PC-9 (cell line): ENCODE measurements around the gene SMPDL3B. TPM values are rescaled to one million over a fixed set of nuclear protein-coding genes. Genes with fewer than 3 reads are reported as not detected.
A peak's percentile ranks its signal among the peaks of the same experiment; 100 is the strongest.

Experiments
- BruUV-seq: library from RNA; stranded (reverse); fragments of 400-500 nt; replicated peaks from 2 replicates; lab custom pipeline; 2021; lab: Mats Ljungman, UMichigan
- CTCF ChIA-PET: fragments of 300-600 bp; sonication (Branson Sonifier 250); formaldehyde crosslinking; loops from one replicate; lab custom pipeline; 2022; ENCODE audit warnings: antibody characterized with exemption; lab: Charles Lee
- POLR2A ChIA-PET: fragments of 300-600 bp; sonication (Branson Sonifier 250); formaldehyde crosslinking; loops from one replicate; lab custom pipeline; 2022; ENCODE audit warnings: antibody characterized with exemption; ENCODE audit not compliant: unreplicated experiment; lab: Charles Lee
- DNase-seq, 2 experiments: peaks; one replicate each; pipeline versions ENCODE4 v3.0.0 to v3.0.0-alpha.2; 2015 to 2022; ENCODE audit warnings: mixed read lengths in 1 of 2
- H2AFZ ChIP-seq: fragments of 200-600 bp; sonication (generic); 2 replicates; pipeline ENCODE4 v1.8.1; 2017; ENCODE audit warnings: antibody characterized with exemption
- H3F3A ChIP-seq: fragments of 200-600 bp; sonication (generic); 2 replicates; pipeline ENCODE4 v1.8.1; 2017; ENCODE audit warnings: antibody characterized with exemption, mild to moderate bottlenecking, low read depth; ENCODE audit not compliant: insufficient read depth
- H3K27ac ChIP-seq: fragments of 200-600 bp; sonication (generic); 2 replicates; pipeline ENCODE4 v1.6.1; 2016; ENCODE audit warnings: mixed run types
- H3K27me3 ChIP-seq: fragments of 200-600 bp; sonication (generic); 2 replicates; pipeline ENCODE4 v1.6.1; 2016; ENCODE audit warnings: low read depth, mixed run types; ENCODE audit not compliant: insufficient read depth
- H3K36me3 ChIP-seq: fragments of 200-600 bp; sonication (generic); 2 replicates; pipeline ENCODE4 v1.6.1; 2016; ENCODE audit warnings: low read depth, mixed run types
- H3K4me1 ChIP-seq: fragments of 200-600 bp; sonication (generic); replicated peaks from 2 replicates; pipeline ENCODE4 v1.6.1; 2016; ENCODE audit warnings: mixed run types; ENCODE audit not compliant: insufficient read depth
- H3K4me2 ChIP-seq: fragments of 200-600 bp; sonication (generic); 2 replicates; pipeline ENCODE4 v1.6.1; 2017; ENCODE audit warnings: mixed run types
- H3K4me3 ChIP-seq: fragments of 200-600 bp; sonication (generic); 2 replicates; pipeline ENCODE4 v1.6.1; 2016; ENCODE audit warnings: mixed run types
- H3K79me2 ChIP-seq: fragments of 200-600 bp; sonication (generic); 2 replicates; pipeline ENCODE4 v1.6.1; 2017; ENCODE audit warnings: low read depth, mixed run types
- H3K9me2 ChIP-seq: fragments of 200-600 bp; sonication (generic); 2 replicates; pipeline ENCODE4 v1.8.1; 2017; ENCODE audit warnings: mild to moderate bottlenecking; ENCODE audit not compliant: insufficient read depth
- H3K9me3 ChIP-seq: fragments of 200-600 bp; sonication (generic); 2 replicates; pipeline ENCODE4 v1.8.1; 2016; ENCODE audit warnings: low read depth; ENCODE audit not compliant: insufficient read depth
- H4K20me1 ChIP-seq: fragments of 200-600 bp; sonication (generic); 2 replicates; pipeline ENCODE4 v1.8.1; 2017; ENCODE audit not compliant: insufficient read depth
- CTCF ChIP-seq: fragments of 200-600 bp; sonication (generic); conservative IDR thresholded peaks from 2 replicates; pipeline ENCODE4 v1.6.1; 2017; ENCODE audit warnings: mixed run types, antibody characterized with exemption, mild to moderate bottlenecking, moderate library complexity
- EZH2 ChIP-seq: fragments of 200-600 bp; sonication (generic); IDR thresholded peaks from 2 replicates; pipeline ENCODE4 v1.8.0; 2017; ENCODE audit warnings: antibody characterized with exemption, low read depth
- intact Hi-C: fragments of 100-400 bp; cut with micrococcal nuclease; formaldehyde crosslinking; loops from one replicate; pipeline ENCODE4 v1.10.0; 2022; ENCODE audit not compliant: unreplicated experiment
- total RNA-seq: library from RNA; stranded (reverse); gene quantifications from 2 replicates; pipeline ENCODE4 v1.2.3, GENCODE V29; 2021

SMPDL3B gene
- total RNA-seq, 1 experiment from 2014 or later: 26.5 TPM

GRCh38 chr1:27973771-27974416 lies 39.1 kb downstream of the SMPDL3B start:
- POLR2A ChIA-PET: interaction anchor here (0.6 kb wide), 1 partner anchor 710 kb away, joined by 9 read pairs; no protein-coding TSS in a partner anchor
- Histone ChIP-seq H4K20me1 (no peaks in the 10 kb centered on the region), H3K4me2 (no peak overlapping the region), H3K4me3 (no peak overlapping the region), H3K4me1 (peaks cover 3% of the 10 kb centered on the region; the same call in 1 of the 2 replicates), H3K79me2 (no peaks in the 10 kb centered on the region), H3F3A (peaks cover 6% of the 10 kb centered on the region), H3K27me3 (no peaks in the 10 kb centered on the region), H3K27ac (no peak overlapping the region), H3K9me3 (no peaks in the 10 kb centered on the region), H3K9me2 (no peaks in the 10 kb centered on the region), H2AFZ (no peak overlapping the region), H3K36me3 (no peaks in the 10 kb centered on the region)
- BruUV-seq: no TSS peak
- CTCF ChIA-PET: interaction anchor here (0.7 kb wide), 1 partner anchor 305 kb away, joined by 13 read pairs; no protein-coding TSS in a partner anchor
- TF ChIP-seq EZH2 (no peak), CTCF (no peak)
- intact Hi-C loops: loop anchor here (10.0 kb wide), 1 partner anchor 309 kb away; no protein-coding TSS in a partner anchor
- no peak for DNase-seq

DNA sequence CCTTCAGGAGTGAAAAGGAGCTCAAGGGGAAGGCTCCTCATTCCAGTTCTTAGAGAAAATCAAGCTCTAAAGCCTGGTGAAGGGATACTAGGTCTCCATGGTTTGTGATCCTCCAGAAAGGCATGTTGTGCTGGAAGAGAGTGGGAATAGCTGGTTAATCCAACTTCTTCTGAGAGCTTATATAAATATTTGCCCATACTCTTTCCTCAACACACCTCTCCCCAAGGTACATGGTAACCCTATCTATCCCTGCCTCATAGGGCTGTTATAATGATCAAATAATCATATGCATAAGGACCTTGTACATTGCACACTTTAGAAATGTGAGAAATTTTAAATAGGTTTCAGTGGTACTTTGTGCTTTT lies 39.6 kb downstream of the SMPDL3B start:
- ChIA-PET CTCF (interaction anchor here (0.7 kb wide), 1 partner anchor 305 kb away, joined by 13 read pairs; no protein-coding TSS in a partner anchor), POLR2A (no interaction called here)
- no peaks in the 10 kb centered on the region for H3K27me3 ChIP-seq
- no peak overlapping the region for H3K27ac ChIP-seq
- no peak for TF ChIP-seq CTCF
- no peak for TF ChIP-seq EZH2
- H3K9me3 ChIP-seq: no peaks in the 10 kb centered on the region
- no peaks in the 10 kb centered on the region for H3K36me3 ChIP-seq
- no TSS peak for BruUV-seq
- no peaks in the 10 kb centered on the region for H3K9me2 ChIP-seq
- H3K4me3 ChIP-seq: no peak overlapping the region
- no peaks in the 10 kb centered on the region; the same call in 1 of the 2 replicates for H3K4me1 ChIP-seq
- DNase-seq: no peak
- 0 out of 2 replicates have a peak, but pooled peaks cover under 1% of the 10 kb centered on the region for H3F3A ChIP-seq
- no peaks in the 10 kb centered on the region for H3K79me2 ChIP-seq
- H3K4me2 ChIP-seq: no peak overlapping the region
- no peaks in the 10 kb centered on the region for H4K20me1 ChIP-seq
- H2AFZ ChIP-seq: no peak overlapping the region
- intact Hi-C loops: loop anchor here (10.0 kb wide), 1 partner anchor 310 kb away; no protein-coding TSS in a partner anchor

DNA sequence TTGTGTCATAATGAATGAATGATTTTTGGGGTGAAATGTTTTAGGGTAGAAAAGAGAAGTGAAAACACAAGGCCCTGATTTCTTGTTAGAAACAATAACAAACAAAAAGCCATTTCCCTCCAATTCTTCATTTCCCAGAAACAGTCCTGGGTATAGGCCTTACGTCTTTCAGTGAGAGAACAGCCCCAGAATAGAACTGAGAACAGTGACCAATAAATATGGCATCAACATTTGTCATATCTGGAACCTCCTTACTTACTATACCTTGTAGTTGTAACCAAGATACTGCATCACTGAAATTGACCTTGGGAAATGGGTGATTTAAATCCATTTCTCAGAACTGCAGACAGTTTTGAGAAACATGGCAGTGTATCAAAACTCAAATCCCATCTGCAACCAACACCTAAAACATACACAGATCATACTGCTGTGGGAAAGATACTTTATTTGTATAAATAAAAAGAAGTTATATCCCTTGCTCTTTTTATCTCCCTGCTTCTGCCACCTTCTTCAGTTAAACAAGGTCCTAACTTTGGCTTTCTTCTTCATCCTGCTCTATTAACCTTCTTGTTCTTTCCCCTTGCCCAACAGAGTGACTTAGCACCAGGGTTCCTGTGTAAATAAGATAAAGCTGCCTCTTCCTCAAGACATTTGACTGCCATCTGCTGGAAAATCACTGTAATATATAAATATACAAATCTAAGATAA lies 44.5 kb downstream of the SMPDL3B start:
- Histone ChIP-seq H3K9me2 (no peaks in the 10 kb centered on the region), H3K27me3 (no peaks in the 10 kb centered on the region), H2AFZ (no peak overlapping the region), H3K36me3 (no peaks in the 10 kb centered on the region), H3K4me2 (no peak overlapping the region), H3K4me3 (no peak overlapping the region), H3K79me2 (no peaks in the 10 kb centered on the region), H3K4me1 (no peaks in the 10 kb centered on the region), H3F3A (peaks cover 11% of the 10 kb centered on the region; the same call in 1 of the 2 replicates), H4K20me1 (no peaks in the 10 kb centered on the region), H3K9me3 (no peaks in the 10 kb centered on the region), H3K27ac (no peak overlapping the region)
- no TSS peak for BruUV-seq
- TF ChIP-seq EZH2 (no peak), CTCF (peak; percentile 69)
- intact Hi-C loops: loop anchor here (2.0 to 10.0 kb wide), 2 partner anchors 121 to 315 kb away; no protein-coding TSS in a partner anchor
- CTCF ChIA-PET: interaction anchor here (0.9 to 1.6 kb wide), 3 partner anchors 13 to 122 kb away, joined by 3 read pairs; partner anchors contain the start of gene XKR8
- DNase-seq: peak in 1 of 2 experiments; percentile 46
- POLR2A ChIA-PET: no interaction called here
